ENCODE results near the gene CAPZB. TPM values are rescaled to one million over a fixed set of nuclear protein-coding genes. Genes with fewer than 3 reads are reported as not detected.

CAPZB gene
- polyA plus RNA-seq, 1 of the 3 experiments (the other 2 are of a cell fraction): 122 TPM

- WGBS (ENCODE audit: low lambda C conversion rate): 88% methylated on average over 8 of the region's 8 CpGs
- H3K27me3 ChIP-seq (ENCODE audit: insufficient read depth): no peaks in the 10 kb centered on the region
- no peak overlapping the region for H3K9ac ChIP-seq
- H3K4me3 ChIP-seq (ENCODE audit: low read depth in 2 of 2, low read length in 1 of 2): no peak overlapping the region
- peak overlapping the region in 1 of 2 experiments; percentile 11; a peak in 1 of 4 replicates for H3K27ac ChIP-seq (ENCODE audit: low read depth in 2 of 2, low read length in 1 of 2)
- CTCF ChIA-PET: interaction anchor here (2.3 to 3.7 kb wide), 2 partner anchors 12 to 20 kb away, joined by 9 to 16 read pairs; no protein-coding TSS in a partner anchor
- H3K36me3 ChIP-seq (replicated peaks in 1 of 2; ENCODE audit: control insufficient read depth in 1 of 2, insufficient read depth in 2 of 2, low read length in 1 of 2): peaks cover 8 to 11% of the 10 kb centered on the region in 2 experiments
- H3K4me1 ChIP-seq (ENCODE audit: control insufficient read depth in 1 of 2, insufficient read depth in 2 of 2, low read depth in 1 of 2, low read length in 1 of 2): peaks cover 0 to 23% of the 10 kb centered on the region in 2 experiments; a peak in 1 of 4 replicates
- DNase-seq: no peak
- H2AFZ ChIP-seq (ENCODE audit: low read depth): no peak overlapping the region
- peaks cover 56% of the 10 kb centered on the region; the same call in 1 of the 2 replicates for H3K79me2 ChIP-seq (ENCODE audit: insufficient read depth)
- no peaks in the 10 kb centered on the region for H3K9me3 ChIP-seq
- peaks cover 75% of the 10 kb centered on the region for H4K20me1 ChIP-seq (ENCODE audit: insufficient read depth)
- H3K9me2 ChIP-seq: no peaks in the 10 kb centered on the region
- H3K4me2 ChIP-seq: no peak overlapping the region
- TF ChIP-seq, protein P1, sequence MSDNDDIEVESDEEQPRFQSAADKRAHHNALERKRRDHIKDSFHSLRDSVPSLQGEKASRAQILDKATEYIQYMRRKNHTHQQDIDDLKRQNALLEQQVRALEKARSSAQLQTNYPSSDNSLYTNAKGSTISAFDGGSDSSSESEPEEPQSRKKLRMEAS (IDR thresholded peaks at IDR 0.05; ENCODE audit: low read depth): no peak
- TF ChIP-seq EZH2phosphoT487 (IDR thresholded peaks at IDR 0.05; ENCODE audit: borderline replicate concordance, low read depth) (no peak), TCF12 (IDR thresholded peaks at IDR 0.05) (no peak), USF1 (IDR thresholded peaks at IDR 0.05; ENCODE audit: borderline replicate concordance, low read depth) (no peak), FOXJ3 (CRISPR knock-in tag; IDR thresholded peaks at IDR 0.05) (no peak), JUND (IDR thresholded peaks at IDR 0.05) (no peak)
- no peaks in the 10 kb centered on the region for H3F3A ChIP-seq (replicated peaks; ENCODE audit: insufficient read depth)
- POLR2A ChIA-PET: no interaction called here
These were observed 123.7 kb downstream of the CAPZB start for GRCh38 chr1:19361611-19362147.

- Histone ChIP-seq H3K79me2 (ENCODE audit: insufficient read depth) (peaks cover 51% of the 10 kb centered on the region; the same call in 1 of the 2 replicates), H3F3A (replicated peaks; ENCODE audit: insufficient read depth) (no peaks in the 10 kb centered on the region), H3K4me2 (no peak overlapping the region), H3K9me3 (no peaks in the 10 kb centered on the region), H3K4me1 (ENCODE audit: control insufficient read depth in 1 of 2, insufficient read depth in 2 of 2, low read depth in 1 of 2, low read length in 1 of 2) (peaks cover 0 to 28% of the 10 kb centered on the region in 2 experiments; a peak in 1 of 4 replicates), H4K20me1 (ENCODE audit: insufficient read depth) (peaks cover 71% of the 10 kb centered on the region), H3K36me3 (replicated peaks in 1 of 2; ENCODE audit: control insufficient read depth in 1 of 2, insufficient read depth in 2 of 2, low read length in 1 of 2) (peaks cover 8 to 17% of the 10 kb centered on the region in 2 experiments), H3K4me3 (ENCODE audit: low read depth in 2 of 2, low read length in 1 of 2) (no peak overlapping the region), H3K27ac (ENCODE audit: low read depth in 2 of 2, low read length in 1 of 2) (peak overlapping the region in 1 of 2 experiments; percentile 30; a peak in 1 of 4 replicates), H3K9ac (no peak overlapping the region), H3K9me2 (no peaks in the 10 kb centered on the region), H3K27me3 (ENCODE audit: insufficient read depth) (no peaks in the 10 kb centered on the region), H2AFZ (ENCODE audit: low read depth) (no peak overlapping the region)
- ChIA-PET POLR2A (no interaction called here), CTCF (interaction anchor here (3.7 kb wide), 1 partner anchor 13 kb away, joined by 16 read pairs; no protein-coding TSS in a partner anchor)
- no peak for DNase-seq
- WGBS (ENCODE audit: low lambda C conversion rate): 95% methylated on average over 18 of the region's 18 CpGs
- TF ChIP-seq EZH2phosphoT487 (IDR thresholded peaks at IDR 0.05; ENCODE audit: borderline replicate concordance, low read depth) (no peak), GABPA (IDR thresholded peaks at IDR 0.05; ENCODE audit: low read depth) (no peak), RCOR1 (IDR thresholded peaks at IDR 0.05; ENCODE audit: low read length) (no peak), CHD2 (IDR thresholded peaks at IDR 0.05; ENCODE audit: low read length, partially characterized antibody) (no peak), RFX5 (IDR thresholded peaks at IDR 0.05; ENCODE audit: low read length) (no peak), USF2 (IDR thresholded peaks at IDR 0.05; ENCODE audit: borderline replicate concordance, low read depth, low read length) (no peak), ELF1 (IDR thresholded peaks at IDR 0.05) (no peak), SMC3 (IDR thresholded peaks at IDR 0.05; ENCODE audit: low read depth, low read length) (no peak), TAF1 (IDR thresholded peaks at IDR 0.05; ENCODE audit: borderline replicate concordance, low read depth, low read length) (no peak), NFIC (IDR thresholded peaks at IDR 0.05; ENCODE audit: borderline replicate concordance) (no peak), EP300 (IDR thresholded peaks at IDR 0.05; ENCODE audit: borderline replicate concordance in 1 of 2, low read depth in 1 of 2, low read length in 1 of 2) (no peak), POLR2AphosphoS5 (IDR thresholded peaks at IDR 0.05; ENCODE audit: low read depth, low read length) (no peak), YY1 (IDR thresholded peaks at IDR 0.05; ENCODE audit: low read depth) (no peak), FOXM1 (IDR thresholded peaks at IDR 0.05; ENCODE audit: low read depth) (no peak)
- TF ChIP-seq, protein P2, sequence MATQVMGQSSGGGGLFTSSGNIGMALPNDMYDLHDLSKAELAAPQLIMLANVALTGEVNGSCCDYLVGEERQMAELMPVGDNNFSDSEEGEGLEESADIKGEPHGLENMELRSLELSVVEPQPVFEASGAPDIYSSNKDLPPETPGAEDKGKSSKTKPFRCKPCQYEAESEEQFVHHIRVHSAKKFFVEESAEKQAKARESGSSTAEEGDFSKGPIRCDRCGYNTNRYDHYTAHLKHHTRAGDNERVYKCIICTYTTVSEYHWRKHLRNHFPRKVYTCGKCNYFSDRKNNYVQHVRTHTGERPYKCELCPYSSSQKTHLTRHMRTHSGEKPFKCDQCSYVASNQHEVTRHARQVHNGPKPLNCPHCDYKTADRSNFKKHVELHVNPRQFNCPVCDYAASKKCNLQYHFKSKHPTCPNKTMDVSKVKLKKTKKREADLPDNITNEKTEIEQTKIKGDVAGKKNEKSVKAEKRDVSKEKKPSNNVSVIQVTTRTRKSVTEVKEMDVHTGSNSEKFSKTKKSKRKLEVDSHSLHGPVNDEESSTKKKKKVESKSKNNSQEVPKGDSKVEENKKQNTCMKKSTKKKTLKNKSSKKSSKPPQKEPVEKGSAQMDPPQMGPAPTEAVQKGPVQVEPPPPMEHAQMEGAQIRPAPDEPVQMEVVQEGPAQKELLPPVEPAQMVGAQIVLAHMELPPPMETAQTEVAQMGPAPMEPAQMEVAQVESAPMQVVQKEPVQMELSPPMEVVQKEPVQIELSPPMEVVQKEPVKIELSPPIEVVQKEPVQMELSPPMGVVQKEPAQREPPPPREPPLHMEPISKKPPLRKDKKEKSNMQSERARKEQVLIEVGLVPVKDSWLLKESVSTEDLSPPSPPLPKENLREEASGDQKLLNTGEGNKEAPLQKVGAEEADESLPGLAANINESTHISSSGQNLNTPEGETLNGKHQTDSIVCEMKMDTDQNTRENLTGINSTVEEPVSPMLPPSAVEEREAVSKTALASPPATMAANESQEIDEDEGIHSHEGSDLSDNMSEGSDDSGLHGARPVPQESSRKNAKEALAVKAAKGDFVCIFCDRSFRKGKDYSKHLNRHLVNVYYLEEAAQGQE (IDR thresholded peaks at IDR 0.05; ENCODE audit: low read depth, low read length): no peak
- TF ChIP-seq, protein P1 (IDR thresholded peaks at IDR 0.05; ENCODE audit: low read depth): no peak
These were observed 124.3 kb downstream of the CAPZB start for GRCh38 chr1:19360843-19361610.

Measured in SK-N-SH (cell line).